K562 (cell line): ENCODE results near the gene DET1. TPM values are rescaled to one million over a fixed set of nuclear protein-coding genes. Genes with fewer than 3 reads are reported as not detected.

Experiments
- BMI1 ChIP-seq: fragments of 150-350 bp; IDR thresholded peaks from 2 replicates; pipeline ENCODE4 v1.6.1; 2014; ENCODE audit warnings: low read length
- DACH1 ChIP-seq: fragments of 450-650 bp; IDR thresholded peaks from 2 replicates; pipeline ENCODE4 v1.6.1; 2018; ENCODE audit not compliant: partially characterized antibody
- FOXM1 ChIP-seq, 2 experiments: fragments of 450-650 bp in 1 of 2; sonication (generic) in 1 of 2; formaldehyde crosslinking in 1 of 2; IDR thresholded peaks; 2 replicates each; pipeline versions ENCODE4 v1.6.1 to v1.9.0; 2017 to 2022; ENCODE audit warnings: low read depth in 2 of 2, mild to moderate bottlenecking in 2 of 2, missing genetic modification reagents in 1 of 2, moderate library complexity in 1 of 2
- GTF2A2 ChIP-seq: IDR thresholded peaks from 2 replicates; pipeline ENCODE4 v1.6.1; 2016; ENCODE audit warnings: mild to moderate bottlenecking, missing genetic modification characterization, missing compliant biosample characterization
- HEY1 ChIP-seq: fragments of 250-450 bp; sonication (Bioruptor Pico); IDR thresholded peaks from 2 replicates; pipeline ENCODE4 v1.5.0; 2020; ENCODE audit warnings: mild to moderate bottlenecking, moderate library complexity, borderline replicate concordance
- IFI16 ChIP-seq: fragments of 250-450 bp; sonication (Bioruptor Pico); IDR thresholded peaks from 2 replicates; pipeline ENCODE4 v2.1.2; 2022; ENCODE audit warnings: mild to moderate bottlenecking, inconsistent platforms
- KAT8 ChIP-seq: fragments of 450-650 bp; IDR thresholded peaks from 2 replicates; pipeline ENCODE4 v1.6.1; 2016; ENCODE audit warnings: low read depth, mild to moderate bottlenecking
- SAFB ChIP-seq: fragments of 200-400 bp; formaldehyde crosslinking; IDR thresholded peaks from 2 replicates; pipeline ENCODE4 v1.6.1; 2017; ENCODE audit warnings: low read depth, low read length, borderline replicate concordance
- SIX5 ChIP-seq, 2 experiments: IDR thresholded peaks; 2 replicates each; pipeline ENCODE4 v1.6.1; 2011; ENCODE audit warnings: low read length in 2 of 2, borderline replicate concordance in 1 of 2, low read depth in 1 of 2, mild to moderate bottlenecking in 1 of 2, moderate library complexity in 1 of 2; ENCODE audit not compliant: insufficient read depth in 1 of 2
- SREBF1 ChIP-seq: fragments of 150-350 bp; IDR thresholded peaks from 2 replicates; pipeline ENCODE4 v1.6.1; 2014; ENCODE audit warnings: antibody characterized with exemption, low read depth, low read length, borderline replicate concordance
- TCF3 ChIP-seq: sonication (generic); formaldehyde crosslinking; IDR thresholded peaks from 2 replicates; pipeline ENCODE4 v1.4.0; 2020; ENCODE audit warnings: mild to moderate bottlenecking, missing genetic modification reagents
- ZNF184 ChIP-seq: sonication (generic); formaldehyde crosslinking; IDR thresholded peaks from 2 replicates; pipeline ENCODE4 v1.5.0; 2020; ENCODE audit warnings: missing genetic modification reagents
- ZNF3 ChIP-seq: fragments of 250-450 bp; sonication (Bioruptor Pico); IDR thresholded peaks from 2 replicates; pipeline ENCODE4 v1.5.0; 2021; ENCODE audit warnings: mild to moderate bottlenecking, moderate library complexity
- ZNF695 ChIP-seq: fragments of 450-650 bp; formaldehyde crosslinking; IDR thresholded peaks from 2 replicates; pipeline ENCODE4 v1.4.0; 2020; ENCODE audit warnings: mild to moderate bottlenecking, moderate library complexity
- ZNF764 ChIP-seq: fragments of 250-450 bp; sonication (Bioruptor Pico); IDR thresholded peaks from 2 replicates; pipeline ENCODE4 v1.4.0; 2020; ENCODE audit warnings: low read depth, mild to moderate bottlenecking, moderate library complexity
- ZSCAN29 ChIP-seq: fragments of 450-650 bp; IDR thresholded peaks from 2 replicates; pipeline ENCODE4 v1.6.1; 2017
- polyA plus RNA-seq, 8 experiments: library from polyadenylated mRNA; depleted of rRNA in 4 of 8; stranded (reverse) in 5 of 8; unstranded in 3 of 8; fragments of >200 nt; fragmentation: Nextera tagmentation in 2 of 8; fragmentation: Illumina TruSeq in 1 of 8; extraction: Ambion mirVana in 2 of 8; extraction: Trizol in 1 of 8; gene quantifications; 2 replicates each; pipeline versions ENCODE4 v1.2.1 to v1.2.3, GENCODE V29; 2011 to 2014; ENCODE audit warnings: inconsistent platforms in 1 of 8, missing spikeins in 1 of 8
- total RNA-seq, 7 experiments: library from RNA; depleted of rRNA in 6 of 7; stranded (reverse); fragments of >200 nt in 6 of 7; fragmentation: Illumina TruSeq in 2 of 7; extraction: Trizol in 2 of 7; gene quantifications; 2 replicates each; pipeline versions ENCODE4 v1.2.1 to v1.2.3, GENCODE V29; 2011 to 2021; ENCODE audit warnings: low replicate concordance in 1 of 7
- TF ChIP-seq, protein P1 (sequence below): fragments of 450-650 bp; IDR thresholded peaks from 2 replicates; pipeline ENCODE4 v1.6.1; 2016; ENCODE audit warnings: missing biosample characterization, missing genetic modification characterization
- TF ChIP-seq, protein P2 (sequence below): fragments of 150-350 bp; conservative IDR thresholded peaks from 2 replicates; pipeline ENCODE4 v1.6.1; 2014; ENCODE audit warnings: low read length
- TF ChIP-seq, protein P3 (sequence below): sonication (generic); formaldehyde crosslinking; IDR thresholded peaks from 2 replicates; pipeline ENCODE4 v1.8.0; 2022; ENCODE audit warnings: mild to moderate bottlenecking, missing genetic modification reagents

The DET1 gene
- total and polyA plus RNA-seq, 9 of the 15 experiments (the other 6 are each of a cell fraction or from before 2014, with no cell fraction given): 4.2 to 8.1 (median 6.0) TPM

- no peak for TF ChIP-seq HEY1
- TF ChIP-seq ZNF695: no peak
- no peak for TF ChIP-seq GTF2A2 (tag)
- TF ChIP-seq ZNF3 (CRISPR knock-in tag): no peak
- TF ChIP-seq, protein P1, sequence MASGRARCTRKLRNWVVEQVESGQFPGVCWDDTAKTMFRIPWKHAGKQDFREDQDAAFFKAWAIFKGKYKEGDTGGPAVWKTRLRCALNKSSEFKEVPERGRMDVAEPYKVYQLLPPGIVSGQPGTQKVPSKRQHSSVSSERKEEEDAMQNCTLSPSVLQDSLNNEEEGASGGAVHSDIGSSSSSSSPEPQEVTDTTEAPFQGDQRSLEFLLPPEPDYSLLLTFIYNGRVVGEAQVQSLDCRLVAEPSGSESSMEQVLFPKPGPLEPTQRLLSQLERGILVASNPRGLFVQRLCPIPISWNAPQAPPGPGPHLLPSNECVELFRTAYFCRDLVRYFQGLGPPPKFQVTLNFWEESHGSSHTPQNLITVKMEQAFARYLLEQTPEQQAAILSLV (tag): no peak
- TF ChIP-seq ZNF184 (CRISPR knock-in tag): no peak
- TF ChIP-seq ZSCAN29: no peak
- peak; percentile 86; the same call in 1 of the 2 replicates for TF ChIP-seq ZNF764 (CRISPR knock-in tag)
- TF ChIP-seq KAT8: 0 out of 2 replicates have a peak, but pooled peaks have one; percentile 40
- no peak for TF ChIP-seq BMI1
- no peak for TF ChIP-seq TCF3 (CRISPR knock-in tag)
- TF ChIP-seq, protein P2, sequence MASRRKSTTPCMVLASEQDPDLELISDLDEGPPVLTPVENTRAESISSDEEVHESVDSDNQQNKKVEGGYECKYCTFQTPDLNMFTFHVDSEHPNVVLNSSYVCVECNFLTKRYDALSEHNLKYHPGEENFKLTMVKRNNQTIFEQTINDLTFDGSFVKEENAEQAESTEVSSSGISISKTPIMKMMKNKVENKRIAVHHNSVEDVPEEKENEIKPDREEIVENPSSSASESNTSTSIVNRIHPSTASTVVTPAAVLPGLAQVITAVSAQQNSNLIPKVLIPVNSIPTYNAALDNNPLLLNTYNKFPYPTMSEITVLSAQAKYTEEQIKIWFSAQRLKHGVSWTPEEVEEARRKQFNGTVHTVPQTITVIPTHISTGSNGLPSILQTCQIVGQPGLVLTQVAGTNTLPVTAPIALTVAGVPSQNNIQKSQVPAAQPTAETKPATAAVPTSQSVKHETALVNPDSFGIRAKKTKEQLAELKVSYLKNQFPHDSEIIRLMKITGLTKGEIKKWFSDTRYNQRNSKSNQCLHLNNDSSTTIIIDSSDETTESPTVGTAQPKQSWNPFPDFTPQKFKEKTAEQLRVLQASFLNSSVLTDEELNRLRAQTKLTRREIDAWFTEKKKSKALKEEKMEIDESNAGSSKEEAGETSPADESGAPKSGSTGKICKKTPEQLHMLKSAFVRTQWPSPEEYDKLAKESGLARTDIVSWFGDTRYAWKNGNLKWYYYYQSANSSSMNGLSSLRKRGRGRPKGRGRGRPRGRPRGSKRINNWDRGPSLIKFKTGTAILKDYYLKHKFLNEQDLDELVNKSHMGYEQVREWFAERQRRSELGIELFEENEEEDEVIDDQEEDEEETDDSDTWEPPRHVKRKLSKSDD: peak; percentile 90
- no peak; the same call in 1 of the 2 replicates for TF ChIP-seq FOXM1 (IDR thresholded peaks at IDR 0.05; ENCODE audit: low read depth)
- no peak for TF ChIP-seq FOXM1 (CRISPR knock-in tag; IDR thresholded peaks at IDR 0.05; ENCODE audit: low read depth)
- TF ChIP-seq SIX5 (IDR thresholded peaks at IDR 0.05; ENCODE audit: borderline replicate concordance in 1 of 2, insufficient read depth in 1 of 2, low read depth in 1 of 2, low read length in 2 of 2): peak in 1 of 2 experiments; percentile 23; a peak in 2 of 4 replicates
- no peak for TF ChIP-seq SAFB
- no peak for TF ChIP-seq IFI16
- TF ChIP-seq SREBF1: peak; percentile 75; the same call in 1 of the 2 replicates
- TF ChIP-seq DACH1: peak; percentile 86
- TF ChIP-seq, protein P3, sequence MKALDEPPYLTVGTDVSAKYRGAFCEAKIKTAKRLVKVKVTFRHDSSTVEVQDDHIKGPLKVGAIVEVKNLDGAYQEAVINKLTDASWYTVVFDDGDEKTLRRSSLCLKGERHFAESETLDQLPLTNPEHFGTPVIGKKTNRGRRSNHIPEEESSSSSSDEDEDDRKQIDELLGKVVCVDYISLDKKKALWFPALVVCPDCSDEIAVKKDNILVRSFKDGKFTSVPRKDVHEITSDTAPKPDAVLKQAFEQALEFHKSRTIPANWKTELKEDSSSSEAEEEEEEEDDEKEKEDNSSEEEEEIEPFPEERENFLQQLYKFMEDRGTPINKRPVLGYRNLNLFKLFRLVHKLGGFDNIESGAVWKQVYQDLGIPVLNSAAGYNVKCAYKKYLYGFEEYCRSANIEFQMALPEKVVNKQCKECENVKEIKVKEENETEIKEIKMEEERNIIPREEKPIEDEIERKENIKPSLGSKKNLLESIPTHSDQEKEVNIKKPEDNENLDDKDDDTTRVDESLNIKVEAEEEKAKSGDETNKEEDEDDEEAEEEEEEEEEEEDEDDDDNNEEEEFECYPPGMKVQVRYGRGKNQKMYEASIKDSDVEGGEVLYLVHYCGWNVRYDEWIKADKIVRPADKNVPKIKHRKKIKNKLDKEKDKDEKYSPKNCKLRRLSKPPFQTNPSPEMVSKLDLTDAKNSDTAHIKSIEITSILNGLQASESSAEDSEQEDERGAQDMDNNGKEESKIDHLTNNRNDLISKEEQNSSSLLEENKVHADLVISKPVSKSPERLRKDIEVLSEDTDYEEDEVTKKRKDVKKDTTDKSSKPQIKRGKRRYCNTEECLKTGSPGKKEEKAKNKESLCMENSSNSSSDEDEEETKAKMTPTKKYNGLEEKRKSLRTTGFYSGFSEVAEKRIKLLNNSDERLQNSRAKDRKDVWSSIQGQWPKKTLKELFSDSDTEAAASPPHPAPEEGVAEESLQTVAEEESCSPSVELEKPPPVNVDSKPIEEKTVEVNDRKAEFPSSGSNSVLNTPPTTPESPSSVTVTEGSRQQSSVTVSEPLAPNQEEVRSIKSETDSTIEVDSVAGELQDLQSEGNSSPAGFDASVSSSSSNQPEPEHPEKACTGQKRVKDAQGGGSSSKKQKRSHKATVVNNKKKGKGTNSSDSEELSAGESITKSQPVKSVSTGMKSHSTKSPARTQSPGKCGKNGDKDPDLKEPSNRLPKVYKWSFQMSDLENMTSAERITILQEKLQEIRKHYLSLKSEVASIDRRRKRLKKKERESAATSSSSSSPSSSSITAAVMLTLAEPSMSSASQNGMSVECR: peak; percentile 94
These were observed 79.2 kb downstream of the DET1 start, which contains the start of the genes MRPL46 and MRPS11 (continued) for GRCh38 chr15:88467073-88467934.
